ENCODE measurements around the gene RAB11FIP3. TPM values are rescaled to one million over a fixed set of nuclear protein-coding genes. Genes with fewer than 3 reads are reported as not detected.

The RAB11FIP3 gene
- total and polyA plus RNA-seq, 10 of the 15 experiments (the other 5 are each of a cell fraction or from before 2014, with no cell fraction given) = 1.2 to 27.3 (median 7.7) TPM

GRCh38 chr16:563072-563644 is 137.7 kb downstream of the RAB11FIP3 start:
- RAD21 ChIA-PET (ENCODE audit: unreplicated experiment) = no interaction called here
- intact Hi-C loops (cut with micrococcal nuclease; ENCODE audit: unreplicated experiment) = no loop called here
- POLR2A ChIA-PET = no interaction called here
- Histone ChIP-seq H2AFZ (ENCODE audit: control insufficient read depth, low read depth, low read length) (no peak overlapping the region), H3K27ac (ENCODE audit: control insufficient read depth, insufficient read depth) (no peak overlapping the region), H3K9ac (ENCODE audit: control insufficient read depth, insufficient read depth, low read length) (no peak overlapping the region), H3K4me2 (ENCODE audit: control insufficient read depth, insufficient read depth) (no peak overlapping the region), H4K20me1 (ENCODE audit: control insufficient read depth, insufficient read depth) (no peaks in the 10 kb centered on the region), H3K4me3 (no peak overlapping the region), H3K36me3 (ENCODE audit: control insufficient read depth in 2 of 2, insufficient read depth in 2 of 2, low read length in 1 of 2) (no peaks in the 10 kb centered on the region), H3K4me1 (ENCODE audit: control insufficient read depth, insufficient read depth, low read length) (peaks cover 12% of the 10 kb centered on the region), H3K79me2 (ENCODE audit: control insufficient read depth, insufficient read depth, low read length) (no peaks in the 10 kb centered on the region), H3K27me3 (replicated peaks in 1 of 2; ENCODE audit: control insufficient read depth in 2 of 2, insufficient read depth in 2 of 2, low read length in 1 of 2) (peaks cover 4 to 9% of the 10 kb centered on the region in 2 experiments; a peak in 3 of 4 replicates), H3K9me3 (replicated peaks; ENCODE audit: control insufficient read depth, insufficient read depth, low read length) (no peaks in the 10 kb centered on the region)
- SMC1A ChIA-PET (ENCODE audit: uncharacterized antibody, unreplicated experiment) = no interaction called here
- DNase-seq (ENCODE audit: low read depth, low spot score) (no peak), ATAC-seq (no peak), FAIRE-seq (no peak)
- in situ Hi-C loops (cut with MboI) = no loop called here
- BruUV-seq (replicated peaks) = no TSS peak
- 67% methylated on average over 25 of the region's 30 CpGs for WGBS (ENCODE audit: insufficient coverage, insufficient replicate concordance, low lambda C conversion rate, missing lambda C conversion rate)
- CTCF ChIA-PET = no interaction called here
- TF ChIP-seq CEBPB (IDR thresholded peaks at IDR 0.05; ENCODE audit: borderline replicate concordance in 1 of 2, low read depth in 2 of 2, low read length in 2 of 2) = no peak
- TF ChIP-seq RELB (IDR thresholded peaks at IDR 0.05; ENCODE audit: low read depth) = no peak
- no peak for TF ChIP-seq ETV6 (conservative IDR thresholded peaks at IDR 0.05 in 1 of 2, IDR thresholded peaks at IDR 0.05 in 1 of 2; ENCODE audit: borderline replicate concordance in 1 of 2, low read depth in 1 of 2)
- no peak for TF ChIP-seq ZBTB11 (CRISPR knock-in tag; IDR thresholded peaks at IDR 0.05)
- TF ChIP-seq NKRF (conservative IDR thresholded peaks at IDR 0.05) = no peak
- TF ChIP-seq POU2F2 (IDR thresholded peaks at IDR 0.05; ENCODE audit: borderline replicate concordance, low read depth, low read length) = no peak
- TF ChIP-seq ATF3 (IDR thresholded peaks at IDR 0.05; ENCODE audit: borderline replicate concordance, extremely low read depth, low read depth, low read length) = no peak
- no peak for TF ChIP-seq HCFC1 (IDR thresholded peaks at IDR 0.05; ENCODE audit: low read length)
- no peak for TF ChIP-seq CHD4 (IDR thresholded peaks at IDR 0.05)
- TF ChIP-seq HSF1 (IDR thresholded peaks at IDR 0.05; ENCODE audit: low read depth, low read length) = no peak
- no peak for TF ChIP-seq FOXM1 (IDR thresholded peaks at IDR 0.05; ENCODE audit: low read depth, low read length)
- no peak for TF ChIP-seq IKZF1 (conservative IDR thresholded peaks at IDR 0.05)
- no peak for TF ChIP-seq USF1 (IDR thresholded peaks at IDR 0.05; ENCODE audit: borderline replicate concordance, extremely low read length, insufficient read depth, low read depth, low read length)
